ENCODE results near the gene TLR10.
"Not testable (repeated sequence)": the region's sequence is repeated elsewhere in the genome, so short reads cannot be mapped to it uniquely, and the experiment has no call there.

The TLR10 gene

DNA sequence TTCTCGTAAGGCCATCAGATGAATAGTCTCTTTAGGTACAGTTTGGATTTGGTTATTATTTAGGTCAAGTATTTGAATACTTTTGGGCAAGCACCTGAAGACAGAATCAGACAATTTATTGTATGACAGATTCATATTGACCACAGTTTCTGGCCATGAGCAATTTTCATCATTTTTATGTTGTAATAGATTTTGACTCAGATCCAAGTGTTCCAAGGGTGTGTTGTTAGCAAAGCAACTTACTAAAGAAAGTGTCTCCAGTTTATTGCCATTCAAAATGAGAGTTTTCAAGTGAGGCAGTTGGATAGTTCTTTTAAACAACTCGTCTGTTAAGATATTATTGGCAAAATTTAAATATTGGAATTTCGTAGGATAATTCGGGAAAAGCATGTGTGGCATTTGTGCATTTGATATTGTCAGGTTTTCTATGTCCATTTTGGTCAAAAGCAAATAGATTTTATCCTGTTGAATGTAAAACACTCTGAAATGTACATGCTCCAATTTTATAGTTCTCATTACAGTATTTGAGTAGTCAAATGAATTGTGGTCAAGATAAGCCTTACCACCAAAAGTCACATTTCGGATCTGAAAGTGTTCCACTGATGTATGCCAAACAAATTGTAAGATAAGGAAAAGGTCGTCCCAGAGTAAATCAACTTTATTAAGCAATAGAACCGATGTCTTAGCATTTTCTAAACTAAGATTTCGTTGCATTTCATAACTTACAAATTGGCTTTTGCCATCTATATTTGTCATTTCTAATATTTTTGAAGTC is 8.4 kb downstream of the TLR10 start:
- H3K27ac ChIP-seq (ENCODE audit: low read depth, low read length, poor library complexity, severe bottlenecking) = no peak overlapping the region
- H4K20me1 ChIP-seq (ENCODE audit: insufficient read depth, low read length) = no peaks in the 10 kb centered on the region
- peaks cover 43% of the 10 kb centered on the region for H3K9me3 ChIP-seq (ENCODE audit: low read length)
- no peak overlapping the region for H2AFZ ChIP-seq (ENCODE audit: low read length)
- H3K4me3 ChIP-seq (ENCODE audit: low read depth, low read length, poor library complexity, severe bottlenecking) = no peak overlapping the region
- TF ChIP-seq, protein P1, sequence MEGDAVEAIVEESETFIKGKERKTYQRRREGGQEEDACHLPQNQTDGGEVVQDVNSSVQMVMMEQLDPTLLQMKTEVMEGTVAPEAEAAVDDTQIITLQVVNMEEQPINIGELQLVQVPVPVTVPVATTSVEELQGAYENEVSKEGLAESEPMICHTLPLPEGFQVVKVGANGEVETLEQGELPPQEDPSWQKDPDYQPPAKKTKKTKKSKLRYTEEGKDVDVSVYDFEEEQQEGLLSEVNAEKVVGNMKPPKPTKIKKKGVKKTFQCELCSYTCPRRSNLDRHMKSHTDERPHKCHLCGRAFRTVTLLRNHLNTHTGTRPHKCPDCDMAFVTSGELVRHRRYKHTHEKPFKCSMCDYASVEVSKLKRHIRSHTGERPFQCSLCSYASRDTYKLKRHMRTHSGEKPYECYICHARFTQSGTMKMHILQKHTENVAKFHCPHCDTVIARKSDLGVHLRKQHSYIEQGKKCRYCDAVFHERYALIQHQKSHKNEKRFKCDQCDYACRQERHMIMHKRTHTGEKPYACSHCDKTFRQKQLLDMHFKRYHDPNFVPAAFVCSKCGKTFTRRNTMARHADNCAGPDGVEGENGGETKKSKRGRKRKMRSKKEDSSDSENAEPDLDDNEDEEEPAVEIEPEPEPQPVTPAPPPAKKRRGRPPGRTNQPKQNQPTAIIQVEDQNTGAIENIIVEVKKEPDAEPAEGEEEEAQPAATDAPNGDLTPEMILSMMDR (IDR thresholded peaks at IDR 0.05; ENCODE audit: low read length) = no peak
- no peak for TF ChIP-seq EZH2 (IDR thresholded peaks at IDR 0.05; ENCODE audit: borderline replicate concordance, low read length)
- H3K4me1 ChIP-seq (ENCODE audit: insufficient read depth, low read length, severe bottlenecking) = peaks cover 9% of the 10 kb centered on the region
- no peaks in the 10 kb centered on the region for H3K9me2 ChIP-seq (ENCODE audit: low read depth, low read length)
- H3K27me3 ChIP-seq (ENCODE audit: insufficient read depth, low read length) = no peaks in the 10 kb centered on the region
- no peak overlapping the region for H3K9ac ChIP-seq (ENCODE audit: low read length)
- no peak overlapping the region for H3K4me2 ChIP-seq (ENCODE audit: low read length)
- no peaks in the 10 kb centered on the region for H3F3A ChIP-seq (ENCODE audit: insufficient read depth, low read length)
- H3K36me3 ChIP-seq (ENCODE audit: insufficient read depth, low read length) = peaks cover 89% of the 10 kb centered on the region
- H3K79me2 ChIP-seq (ENCODE audit: insufficient read depth, low read length) = peaks cover 50% of the 10 kb centered on the region

DNA sequence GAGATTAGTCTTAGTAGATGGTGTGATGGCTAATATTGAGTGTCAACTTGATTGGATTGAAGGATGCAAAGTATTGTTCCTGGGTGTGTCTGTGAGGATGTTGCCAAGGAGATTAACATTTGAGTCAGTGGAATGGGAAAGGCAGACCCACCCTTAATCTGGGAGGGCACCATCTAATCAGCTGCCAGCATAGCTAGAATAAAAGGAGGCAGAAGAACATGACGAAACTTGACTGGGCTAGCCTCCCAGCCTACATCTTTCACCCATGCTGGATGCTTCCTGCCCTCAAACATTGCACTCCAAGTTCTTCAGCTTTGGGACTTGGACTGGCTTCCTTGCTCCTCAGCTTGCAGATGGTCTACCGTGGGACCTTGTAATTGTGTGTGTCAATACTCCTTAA is 12.5 kb downstream of the TLR10 start:
- Histone ChIP-seq H3K36me3 (ENCODE audit: insufficient read depth, low read length) (peaks cover 79% of the 10 kb centered on the region), H3K9me3 (ENCODE audit: low read length) (peaks cover 31% of the 10 kb centered on the region), H3K79me2 (ENCODE audit: insufficient read depth, low read length) (peaks cover 18% of the 10 kb centered on the region; the same call in 1 of the 2 replicates), H3K4me1 (ENCODE audit: insufficient read depth, low read length, severe bottlenecking) (peaks cover 17% of the 10 kb centered on the region), H3K27ac (ENCODE audit: low read depth, low read length, poor library complexity, severe bottlenecking) (peak overlapping the region; percentile 64)
- H3K4me2 ChIP-seq (ENCODE audit: low read length); H3F3A ChIP-seq (ENCODE audit: insufficient read depth, low read length); H4K20me1 ChIP-seq (ENCODE audit: insufficient read depth, low read length); H3K9me2 ChIP-seq (ENCODE audit: low read depth, low read length); H3K27me3 ChIP-seq (ENCODE audit: insufficient read depth, low read length); H2AFZ ChIP-seq (ENCODE audit: low read length); H3K4me3 ChIP-seq (ENCODE audit: low read depth, low read length, poor library complexity, severe bottlenecking); H3K9ac ChIP-seq (ENCODE audit: low read length): not testable (repeated sequence)

DNA sequence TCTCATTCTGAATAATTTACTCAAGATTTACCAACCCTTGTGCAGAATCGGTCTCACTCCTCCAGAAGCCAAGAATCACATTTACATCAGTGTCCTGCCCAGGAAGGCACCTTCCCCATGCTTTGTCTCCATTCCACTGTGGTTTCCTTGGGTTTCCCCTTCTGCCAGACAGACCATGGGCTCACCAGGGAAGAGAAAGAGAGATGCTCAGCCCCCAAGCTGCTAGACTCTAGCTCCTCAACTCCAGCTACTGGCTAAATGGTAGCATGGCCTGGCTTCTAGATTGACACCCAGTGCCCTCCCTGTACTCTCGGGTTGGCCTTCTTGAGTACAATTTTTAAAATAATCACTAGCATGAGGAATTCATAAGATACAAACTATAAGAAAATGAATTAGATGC is 12.9 kb downstream of the TLR10 start:
- Histone ChIP-seq H3K27ac (ENCODE audit: low read depth, low read length, poor library complexity, severe bottlenecking) (peak overlapping the region; percentile 64), H3F3A (ENCODE audit: insufficient read depth, low read length) (no peaks in the 10 kb centered on the region), H3K4me1 (ENCODE audit: insufficient read depth, low read length, severe bottlenecking) (peaks cover 17% of the 10 kb centered on the region), H3K36me3 (ENCODE audit: insufficient read depth, low read length) (peaks cover 79% of the 10 kb centered on the region), H3K27me3 (ENCODE audit: insufficient read depth, low read length) (no peaks in the 10 kb centered on the region), H4K20me1 (ENCODE audit: insufficient read depth, low read length) (no peaks in the 10 kb centered on the region), H3K79me2 (ENCODE audit: insufficient read depth, low read length) (peaks cover 16% of the 10 kb centered on the region; the same call in 1 of the 2 replicates), H3K9me3 (ENCODE audit: low read length) (peaks cover 27% of the 10 kb centered on the region), H3K4me2 (ENCODE audit: low read length) (no peak overlapping the region; the same call in 1 of the 2 replicates), H2AFZ (ENCODE audit: low read length) (no peak overlapping the region), H3K9ac (ENCODE audit: low read length) (no peak overlapping the region), H3K4me3 (ENCODE audit: low read depth, low read length, poor library complexity, severe bottlenecking) (no peak overlapping the region), H3K9me2 (ENCODE audit: low read depth, low read length) (no peaks in the 10 kb centered on the region)
- TF ChIP-seq, protein P1 (IDR thresholded peaks at IDR 0.05; ENCODE audit: low read length) = no peak
- no peak for TF ChIP-seq EZH2 (IDR thresholded peaks at IDR 0.05; ENCODE audit: borderline replicate concordance, low read length)

DNA sequence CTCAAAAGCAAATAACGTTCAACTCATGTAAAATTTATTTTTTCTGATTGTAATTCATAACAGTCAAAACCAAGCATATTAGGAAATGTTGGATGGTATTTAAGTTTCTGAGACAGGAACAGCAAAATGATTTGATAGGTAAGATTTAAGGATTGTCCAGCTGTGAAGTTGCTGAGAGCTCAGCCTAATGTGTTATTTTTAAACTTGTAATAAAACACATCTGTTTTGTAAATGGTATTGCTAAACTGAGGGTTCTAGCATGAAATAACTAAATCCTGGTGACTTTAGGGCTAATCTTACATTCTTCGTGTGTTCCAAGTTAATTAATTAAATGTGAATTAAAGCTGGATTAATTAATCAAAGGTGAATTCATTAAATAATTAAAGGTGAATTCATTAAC is 13.3 kb downstream of the TLR10 start:
- Histone ChIP-seq H3K4me3 (ENCODE audit: low read depth, low read length, poor library complexity, severe bottlenecking) (no peak overlapping the region), H3K4me2 (ENCODE audit: low read length) (no peak overlapping the region; the same call in 1 of the 2 replicates), H3K27me3 (ENCODE audit: insufficient read depth, low read length) (no peaks in the 10 kb centered on the region), H3K36me3 (ENCODE audit: insufficient read depth, low read length) (peaks cover 75% of the 10 kb centered on the region), H3F3A (ENCODE audit: insufficient read depth, low read length) (no peaks in the 10 kb centered on the region), H3K27ac (ENCODE audit: low read depth, low read length, poor library complexity, severe bottlenecking) (peak overlapping the region; percentile 64), H3K9me3 (ENCODE audit: low read length) (peaks cover 23% of the 10 kb centered on the region), H3K79me2 (ENCODE audit: insufficient read depth, low read length) (peaks cover 11% of the 10 kb centered on the region; the same call in 1 of the 2 replicates), H3K9me2 (ENCODE audit: low read depth, low read length) (no peaks in the 10 kb centered on the region), H3K9ac (ENCODE audit: low read length) (no peak overlapping the region), H3K4me1 (ENCODE audit: insufficient read depth, low read length, severe bottlenecking) (peaks cover 17% of the 10 kb centered on the region), H2AFZ (ENCODE audit: low read length) (no peak overlapping the region), H4K20me1 (ENCODE audit: insufficient read depth, low read length) (no peaks in the 10 kb centered on the region)
- TF ChIP-seq, protein P1 (IDR thresholded peaks at IDR 0.05; ENCODE audit: low read length) = no peak
- TF ChIP-seq EZH2 (IDR thresholded peaks at IDR 0.05; ENCODE audit: borderline replicate concordance, low read length) = no peak
